ENCODE data around the gene UBE2B.

GRCh38 chr5:134380346-134380745 is 9.0 kb downstream of the UBE2B start:
- no peak for TF ChIP-seq CTCF (conservative IDR thresholded peaks at IDR 0.05; ENCODE audit: low read depth in 2 of 2)
- TF ChIP-seq STAT1 (IDR thresholded peaks at IDR 0.05; ENCODE audit: unreplicated experiment): no peak
- TF ChIP-seq EZH2phosphoT487 (IDR thresholded peaks at IDR 0.05; ENCODE audit: unreplicated experiment): no peak
- no peak for TF ChIP-seq POLR2AphosphoS5 (IDR thresholded peaks at IDR 0.05; ENCODE audit: low read depth)
- TF ChIP-seq CREB1 (CRISPR knock-in tag; IDR thresholded peaks at IDR 0.05; ENCODE audit: low read depth): no peak
- TF ChIP-seq EZH2 (IDR thresholded peaks at IDR 0.05; ENCODE audit: low read depth, unreplicated experiment): no peak
